Measurements from ENCODE around the gene TCFL5.

DNA sequence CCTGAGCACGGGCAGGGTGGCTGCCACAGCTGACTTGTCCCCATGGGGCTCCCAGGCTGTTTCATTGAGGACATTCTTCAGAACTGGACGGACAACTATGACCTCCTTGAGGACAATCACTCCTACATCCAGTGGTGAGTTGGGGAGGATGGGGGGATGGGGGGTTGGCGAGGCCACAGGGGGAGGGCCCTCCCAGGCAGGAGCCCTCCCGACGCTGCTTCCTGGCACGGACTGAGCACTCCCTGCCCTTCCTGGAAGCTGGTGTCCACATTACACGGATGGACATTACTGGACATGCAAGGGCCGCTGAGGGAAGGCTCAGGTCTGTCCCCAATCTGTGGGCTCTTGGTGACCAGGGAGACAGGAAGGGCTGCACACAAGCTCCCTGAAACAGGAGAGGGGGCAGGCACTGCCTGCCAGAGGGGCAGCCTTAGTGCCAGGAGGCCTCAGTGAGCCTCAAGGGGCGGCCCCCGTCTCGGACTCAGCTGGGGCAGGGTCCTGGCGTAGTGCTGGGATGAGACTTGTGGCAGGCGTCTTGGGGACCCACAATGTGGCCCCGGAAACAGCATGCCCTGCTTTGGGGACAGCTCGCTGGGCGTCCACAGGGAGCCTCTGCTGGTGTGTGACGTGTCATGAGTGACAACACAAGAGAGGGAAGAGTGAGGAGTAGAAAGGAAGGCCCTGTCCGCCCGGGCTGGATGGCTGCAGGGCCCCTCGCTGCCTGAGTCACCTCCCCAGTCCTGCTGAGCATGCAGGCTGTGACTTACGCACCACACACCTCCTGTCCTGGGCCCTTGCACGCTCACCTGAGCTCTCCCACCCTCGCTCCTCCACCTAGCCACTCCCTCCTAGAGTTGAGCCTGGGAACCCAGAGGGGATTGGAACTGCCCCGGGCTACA is 51.8 kb downstream of the TCFL5 start:
- TF ChIP-seq, protein P1, sequence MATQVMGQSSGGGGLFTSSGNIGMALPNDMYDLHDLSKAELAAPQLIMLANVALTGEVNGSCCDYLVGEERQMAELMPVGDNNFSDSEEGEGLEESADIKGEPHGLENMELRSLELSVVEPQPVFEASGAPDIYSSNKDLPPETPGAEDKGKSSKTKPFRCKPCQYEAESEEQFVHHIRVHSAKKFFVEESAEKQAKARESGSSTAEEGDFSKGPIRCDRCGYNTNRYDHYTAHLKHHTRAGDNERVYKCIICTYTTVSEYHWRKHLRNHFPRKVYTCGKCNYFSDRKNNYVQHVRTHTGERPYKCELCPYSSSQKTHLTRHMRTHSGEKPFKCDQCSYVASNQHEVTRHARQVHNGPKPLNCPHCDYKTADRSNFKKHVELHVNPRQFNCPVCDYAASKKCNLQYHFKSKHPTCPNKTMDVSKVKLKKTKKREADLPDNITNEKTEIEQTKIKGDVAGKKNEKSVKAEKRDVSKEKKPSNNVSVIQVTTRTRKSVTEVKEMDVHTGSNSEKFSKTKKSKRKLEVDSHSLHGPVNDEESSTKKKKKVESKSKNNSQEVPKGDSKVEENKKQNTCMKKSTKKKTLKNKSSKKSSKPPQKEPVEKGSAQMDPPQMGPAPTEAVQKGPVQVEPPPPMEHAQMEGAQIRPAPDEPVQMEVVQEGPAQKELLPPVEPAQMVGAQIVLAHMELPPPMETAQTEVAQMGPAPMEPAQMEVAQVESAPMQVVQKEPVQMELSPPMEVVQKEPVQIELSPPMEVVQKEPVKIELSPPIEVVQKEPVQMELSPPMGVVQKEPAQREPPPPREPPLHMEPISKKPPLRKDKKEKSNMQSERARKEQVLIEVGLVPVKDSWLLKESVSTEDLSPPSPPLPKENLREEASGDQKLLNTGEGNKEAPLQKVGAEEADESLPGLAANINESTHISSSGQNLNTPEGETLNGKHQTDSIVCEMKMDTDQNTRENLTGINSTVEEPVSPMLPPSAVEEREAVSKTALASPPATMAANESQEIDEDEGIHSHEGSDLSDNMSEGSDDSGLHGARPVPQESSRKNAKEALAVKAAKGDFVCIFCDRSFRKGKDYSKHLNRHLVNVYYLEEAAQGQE (IDR thresholded peaks at IDR 0.05; ENCODE audit: insufficient read depth in 1 of 2, low read depth in 2 of 2, low read length in 2 of 2) = no peak
- no peak for TF ChIP-seq POLR2AphosphoS5 (IDR thresholded peaks at IDR 0.05; ENCODE audit: low read depth, low read length)
- TF ChIP-seq SIN3A (IDR thresholded peaks at IDR 0.05; ENCODE audit: borderline replicate concordance, insufficient read depth, low read length) = no peak
- TF ChIP-seq TAF1 (IDR thresholded peaks at IDR 0.05; ENCODE audit: borderline replicate concordance, insufficient read depth, low read length) = no peak
- no peak for TF ChIP-seq FOXP2 (optimal IDR thresholded peaks at IDR 0.05; ENCODE audit: borderline replicate concordance, extremely low read depth, extremely low read length, insufficient read depth)

Data from PFSK-1 (cell line).